Frontal cortex (tissue), 4 donors: ENCODE results near the gene EXOC4. TPM values are rescaled to one million over a fixed set of nuclear protein-coding genes. Genes with fewer than 3 reads are reported as not detected.

Source experiments
- DNase-seq, 2 donors: peaks; one replicate each; pipeline ENCODE4 v3.0.0; 2012; ENCODE audit warnings: low spot score in 2 of 2
- FAIRE-seq: peaks from 2 replicates; lab custom pipeline; 2012; peaks lifted over from hg19 to GRCh38; lab: Jason Lieb, UNC
- total RNA-seq: library from RNA; depleted of rRNA; stranded (reverse); fragments of >200 nt; gene quantifications from one replicate; pipeline ENCODE4 v1.2.3, GENCODE V29; 2014
- donor health status: control.
- donor health status: control.
- donor health status: control.

Gene EXOC4
- total RNA-seq, 1 donor from 2014 or later: 286 TPM

- FAIRE-seq (no peak), DNase-seq (no peak)
Observed at GRCh38 chr7:133709036-133709880, 456.4 kb downstream of the EXOC4 start.

DNA sequence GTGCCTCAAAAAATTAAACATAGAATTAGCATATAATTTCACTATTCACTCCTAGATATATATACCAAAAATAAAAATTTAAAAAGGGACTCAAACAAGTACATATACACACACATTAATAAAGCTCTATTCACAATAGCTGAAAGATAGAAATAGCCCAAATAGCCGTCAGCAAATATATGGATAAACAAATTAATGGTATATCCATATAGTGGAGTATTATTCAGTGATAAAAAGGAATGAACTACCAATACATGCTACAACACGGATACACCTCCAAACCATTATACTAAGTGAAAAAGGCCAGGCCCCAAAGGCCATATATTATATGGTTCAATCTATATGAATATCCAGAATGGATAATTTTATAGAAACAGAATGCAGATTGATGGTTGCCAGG is 459.7 kb downstream of the EXOC4 start:
- FAIRE-seq (no peak), DNase-seq (no peak)

DNA sequence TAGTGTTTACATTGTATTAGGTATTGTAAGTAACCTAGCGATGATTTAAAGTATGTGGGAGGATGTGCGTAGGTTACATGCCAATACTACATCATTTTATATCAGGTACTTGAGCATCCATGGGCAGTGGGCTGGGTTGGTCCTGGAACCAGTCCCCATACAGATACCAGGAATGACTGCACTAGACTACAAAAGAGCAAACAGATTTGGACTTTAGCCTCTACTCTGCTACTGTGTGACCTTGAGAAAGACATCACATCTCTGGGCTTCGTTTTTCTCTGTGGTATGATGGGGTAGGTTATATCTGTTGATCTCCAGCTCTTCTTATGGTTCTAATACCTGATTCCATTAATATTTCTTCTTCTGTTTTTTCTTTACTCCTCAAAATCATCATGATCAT is 461.8 kb downstream of the EXOC4 start:
- FAIRE-seq (no peak), DNase-seq (no peak)

DNA sequence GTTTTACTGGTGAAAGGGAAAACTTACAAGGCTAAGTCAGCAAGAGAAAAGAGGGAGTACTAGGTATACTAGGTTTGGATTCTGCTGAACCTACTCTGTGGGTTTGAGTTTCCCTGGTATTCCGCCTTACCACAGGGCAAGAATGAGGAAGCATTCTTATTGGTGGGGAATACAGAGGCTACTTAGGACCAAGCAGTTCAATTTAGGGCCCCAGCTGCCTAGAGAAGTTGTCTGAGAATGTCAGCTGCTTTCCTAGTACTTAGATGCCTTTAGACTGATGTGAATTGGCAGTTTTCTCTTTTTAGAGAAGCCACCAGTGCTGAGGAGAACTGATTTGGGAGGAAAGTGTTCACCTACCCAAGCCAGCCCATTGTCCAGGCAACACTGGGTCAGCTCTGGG is 465.3 kb downstream of the EXOC4 start:
- FAIRE-seq (no peak), DNase-seq (no peak)

GRCh38 chr7:133723044-133723443 is 470.2 kb downstream of the EXOC4 start:
- no peak for DNase-seq
- no peak for FAIRE-seq

GRCh38 chr7:133724148-133724547 is 471.3 kb downstream of the EXOC4 start:
- DNase-seq (no peak), FAIRE-seq (no peak)

- DNase-seq: no peak
- no peak for FAIRE-seq
Observed at GRCh38 chr7:133724694-133725093, 471.8 kb downstream of the EXOC4 start.

- DNase-seq (no peak), FAIRE-seq (no peak)
Observed at GRCh38 chr7:133727476-133728214, 474.8 kb downstream of the EXOC4 start.

- DNase-seq: no peak
- FAIRE-seq: no peak
Observed at GRCh38 chr7:133730360-133730759, 477.5 kb downstream of the EXOC4 start.

GRCh38 chr7:133733401-133733800 is 480.5 kb downstream of the EXOC4 start:
- no peak for DNase-seq
- FAIRE-seq: no peak

GRCh38 chr7:133735222-133735621 is 482.3 kb downstream of the EXOC4 start:
- DNase-seq (no peak), FAIRE-seq (no peak)

- FAIRE-seq (no peak), DNase-seq (no peak)
Observed at GRCh38 chr7:133739817-133740216, 486.9 kb downstream of the EXOC4 start.

GRCh38 chr7:133741078-133741477 is 488.2 kb downstream of the EXOC4 start:
- no peak for FAIRE-seq
- no peak for DNase-seq

- FAIRE-seq: no peak
- DNase-seq: no peak
Observed at GRCh38 chr7:133741703-133742102, 488.8 kb downstream of the EXOC4 start.

GRCh38 chr7:133742709-133743538 is 490.0 kb downstream of the EXOC4 start:
- no peak for DNase-seq

GRCh38 chr7:133744451-133744850 is 491.6 kb downstream of the EXOC4 start:
- FAIRE-seq: no peak
- DNase-seq: no peak

More at GRCh38 chr7:133742709-133743538, 490.0 kb downstream of the EXOC4 start:
- FAIRE-seq: no peak

DNA sequence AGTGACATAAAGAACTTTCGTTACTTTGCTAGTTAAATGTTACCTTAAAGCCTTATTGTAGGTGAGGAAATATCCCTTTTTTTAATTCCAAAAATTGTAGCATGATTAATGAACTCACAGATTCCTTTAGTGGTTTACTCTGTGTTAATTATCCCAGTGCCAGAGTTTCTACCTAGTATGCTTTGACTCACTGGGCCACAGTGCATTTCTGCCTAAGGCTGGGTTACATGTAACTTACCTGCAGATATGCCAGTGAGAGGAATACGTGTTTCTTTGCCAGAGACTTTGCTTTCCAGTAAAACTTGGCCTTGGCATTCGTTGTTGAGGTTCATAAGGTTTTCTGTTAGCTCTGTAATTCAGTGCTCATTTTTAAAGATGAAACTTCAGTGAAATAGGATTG is 493.4 kb downstream of the EXOC4 start:
- DNase-seq (no peak), FAIRE-seq (no peak)

GRCh38 chr7:133746847-133747246 is 494.0 kb downstream of the EXOC4 start:
- DNase-seq: no peak
- no peak for FAIRE-seq

GRCh38 chr7:133748443-133749407 is 495.8 kb downstream of the EXOC4 start:
- no peak for DNase-seq
- FAIRE-seq: no peak
